GM15510 (cell line): Measurements from ENCODE around the gene ALG14.

Source experiments
- POLR2A ChIP-seq: IDR thresholded peaks from 3 replicates; pipeline ENCODE4 v1.6.1; 2011; ENCODE audit warnings: borderline replicate concordance; ENCODE audit not compliant: insufficient read length; ENCODE audit errors: extremely low read depth

The ALG14 gene

GRCh38 chr1:94927405-94928175 lies 145.2 kb downstream of the ALG14 start:
- TF ChIP-seq POLR2A, result no peak

- peak; percentile 29 for TF ChIP-seq POLR2A
These were observed 145.8 kb downstream of the ALG14 start, which contains the start of gene CNN3 for GRCh38 chr1:94926915-94927404. CNN3 (minus strand) TSS chr1:94927110; CDS start chr1:94926894, 216 bp downstream.

GRCh38 chr1:94926126-94926914 lies 146.4 kb downstream of the ALG14 start:
- no peak for TF ChIP-seq POLR2A

- TF ChIP-seq POLR2A, result no peak
These were observed 147.1 kb downstream of the ALG14 start for GRCh38 chr1:94925561-94926125.

GRCh38 chr1:94925004-94925403 lies 147.7 kb downstream of the ALG14 start:
- TF ChIP-seq POLR2A, result no peak
